ENCODE data around the gene OTX2.

- no peak for TF ChIP-seq POLR2A (IDR thresholded peaks at IDR 0.05)
- no peak for TF ChIP-seq CTCF (IDR thresholded peaks at IDR 0.05)
- no peak for TF ChIP-seq POLR2AphosphoS5 (IDR thresholded peaks at IDR 0.05)
Observed at GRCh38 chr14:56817396-56817921, 7.2 kb upstream of the OTX2 start.
